Astrocyte of the spinal cord (primary cell): Measurements from ENCODE around the gene ARHGAP6.
"Not testable (repeated sequence)": the region's sequence is repeated elsewhere in the genome, so short reads cannot be mapped to it uniquely, and the experiment has no call there.

Source experiments
- DNase-seq: peaks from one replicate; pipeline ENCODE4 v3.0.0; 2011; ENCODE audit warnings: low read depth, low spot score
- H3K4me3 ChIP-seq: 2 replicates; pipeline ENCODE4 v1.5.1; 2011; ENCODE audit warnings: low read depth, mild to moderate bottlenecking, low read length, moderate library complexity
- CTCF ChIP-seq: IDR thresholded peaks from 2 replicates; pipeline ENCODE4 v1.5.1; 2012; ENCODE audit warnings: low read depth, mild to moderate bottlenecking, low read length, inconsistent platforms
- in situ Hi-C: cut with HindIII; loops from 2 replicates; pipeline ENCODE4 v1.10.0; 2017; ENCODE audit warnings: low sequenced_read_pairs

The ARHGAP6 gene

GRCh38 chrX:11528623-11529022, 137.1 kb downstream of the ARHGAP6 start:
- no peak for DNase-seq
- TF ChIP-seq CTCF, result no peak

GRCh38 chrX:11525685-11526084, 140.0 kb downstream of the ARHGAP6 start:
- in situ Hi-C loops, result loop anchor here (25.0 kb wide), 1 partner anchor 388 kb away; no protein-coding TSS in a partner anchor
- DNase-seq, result no peak
- H3K4me3 ChIP-seq, result no peak overlapping the region
- TF ChIP-seq CTCF, result no peak

More at GRCh38 chrX:11528623-11529022, 137.1 kb downstream of the ARHGAP6 start:
- no peak overlapping the region for H3K4me3 ChIP-seq
- in situ Hi-C loops, result loop anchor here (25.0 kb wide), 1 partner anchor 391 kb away; no protein-coding TSS in a partner anchor

- H3K4me3 ChIP-seq, DNase-seq, in situ Hi-C loops: not testable (repeated sequence)
Observed at GRCh38 chrX:11519234-11519633, 146.5 kb downstream of the ARHGAP6 start.

GRCh38 chrX:11509786-11510185, 155.9 kb downstream of the ARHGAP6 start:
- in situ Hi-C loops, result no loop called here
- no peak for TF ChIP-seq CTCF
- peak; percentile 21 for DNase-seq
- no peak overlapping the region for H3K4me3 ChIP-seq

GRCh38 chrX:11504234-11504633, 161.5 kb downstream of the ARHGAP6 start:
- TF ChIP-seq CTCF, result no peak
- no peak for DNase-seq
- in situ Hi-C loops, result no loop called here
- no peak overlapping the region for H3K4me3 ChIP-seq

- in situ Hi-C loops, result no loop called here
- H3K4me3 ChIP-seq, result no peak overlapping the region
- TF ChIP-seq CTCF, result no peak
- peak; percentile 78 for DNase-seq
Observed at GRCh38 chrX:11499076-11500044, 166.4 kb downstream of the ARHGAP6 start.

GRCh38 chrX:11491375-11491774, 174.3 kb downstream of the ARHGAP6 start:
- H3K4me3 ChIP-seq, in situ Hi-C loops, DNase-seq: not testable (repeated sequence)
